H1 (cell line): Measurements from ENCODE around the gene SRSF7. TPM values are rescaled to one million over a fixed set of nuclear protein-coding genes. Genes with fewer than 3 reads are reported as not detected.

ENCODE experiments used
- CTCF ChIA-PET: fragments of 300-600 bp; sonication (Branson Sonifier 250); formaldehyde crosslinking; loops from one replicate; lab custom pipeline; 2021; ENCODE audit not compliant: partially characterized antibody; lab: Charles Lee
- POLR2A ChIA-PET: fragments of 300-600 bp; sonication (Branson Sonifier 250); formaldehyde crosslinking; loops from one replicate; lab custom pipeline; 2021; ENCODE audit warnings: inconsistent platforms; ENCODE audit not compliant: partially characterized antibody; lab: Charles Lee
- DNase-seq, 2 experiments: peaks; one replicate each; pipeline versions ENCODE4 v3.0.0 to v3.0.0-alpha.2; 2010 to 2022; ENCODE audit warnings: low spot score in 2 of 2, low read depth in 1 of 2, mixed read lengths in 1 of 2
- FAIRE-seq: peaks from 2 replicates; lab custom pipeline; 2011; peaks lifted over from hg19 to GRCh38; lab: Jason Lieb, UNC
- H2AFZ ChIP-seq: 2 replicates; pipeline ENCODE4 v1.8.1; 2012; ENCODE audit warnings: low read length, inconsistent platforms
- H2AK5ac ChIP-seq: 2 replicates; pipeline ENCODE4 v1.6.1; 2013; ENCODE audit warnings: low read depth, low read length
- H2BK120ac ChIP-seq: replicated peaks from 2 replicates; pipeline ENCODE3; 2013; ENCODE audit warnings: low read depth, low read length, inconsistent platforms
- H2BK12ac ChIP-seq: 2 replicates; pipeline ENCODE4 v1.6.1; 2013; ENCODE audit warnings: low read depth, low read length
- H2BK15ac ChIP-seq: 2 replicates; pipeline ENCODE4 v1.6.1; 2013; ENCODE audit warnings: low read length
- H2BK20ac ChIP-seq: 2 replicates; pipeline ENCODE4 v1.6.1; 2013; ENCODE audit warnings: low read length
- H2BK5ac ChIP-seq: 2 replicates; pipeline ENCODE4 v1.6.1; 2013; ENCODE audit warnings: low read depth, low read length
- H3K14ac ChIP-seq: 2 replicates; pipeline ENCODE4 v1.6.1; 2013; ENCODE audit warnings: inconsistent platforms; ENCODE audit not compliant: insufficient read length
- H3K18ac ChIP-seq: 2 replicates; pipeline ENCODE4 v1.6.1; 2013; ENCODE audit warnings: low read length; ENCODE audit errors: extremely low read depth
- H3K23ac ChIP-seq: 2 replicates; pipeline ENCODE4 v1.6.1; 2013; ENCODE audit warnings: inconsistent platforms; ENCODE audit not compliant: insufficient read length
- H3K23me2 ChIP-seq: 2 replicates; pipeline ENCODE4 v1.6.1; 2013; ENCODE audit warnings: low read depth, low read length
- H3K27ac ChIP-seq: 2 replicates; pipeline ENCODE4 v1.6.1; 2011; ENCODE audit warnings: low read depth, low read length, inconsistent platforms
- H3K27me3 ChIP-seq, 4 experiments: replicated peaks in 1 of 4; 1 replicate in 1 of 4; 2 replicates in 3 of 4; pipeline versions ENCODE4 v1.6.1 to v1.8.1; 2011 to 2013; ENCODE audit warnings: low read length in 3 of 4, mild to moderate bottlenecking in 3 of 4, inconsistent platforms in 2 of 4, mixed read lengths in 2 of 4, moderate library complexity in 1 of 4; ENCODE audit not compliant: control insufficient read depth in 3 of 4, insufficient read depth in 3 of 4; ENCODE audit errors: extremely low read depth in 1 of 4
- H3K36me3 ChIP-seq, 4 experiments: 2 replicates each; pipeline versions ENCODE4 v1.6.1 to v1.8.1; 2011 to 2013; ENCODE audit warnings: mild to moderate bottlenecking in 4 of 4, low read length in 3 of 4, moderate library complexity in 2 of 4, control low read depth in 1 of 4, inconsistent platforms in 1 of 4; ENCODE audit not compliant: insufficient read depth in 4 of 4, control insufficient read depth in 2 of 4
- H3K4ac ChIP-seq: replicated peaks from 2 replicates; pipeline ENCODE3; 2013; ENCODE audit warnings: low read length, low read depth, mixed read lengths, inconsistent platforms; ENCODE audit not compliant: insufficient read length
- H3K4me1 ChIP-seq, 4 experiments: replicated peaks in 1 of 4; 1 replicate in 1 of 4; 2 replicates in 3 of 4; pipeline versions ENCODE4 v1.6.1 to v1.8.1; 2011 to 2013; ENCODE audit warnings: low read length in 3 of 4, inconsistent platforms in 2 of 4, mixed read lengths in 1 of 4; ENCODE audit not compliant: insufficient read depth in 4 of 4, control insufficient read depth in 3 of 4
- H3K4me2 ChIP-seq, 2 experiments: 2 replicates each; pipeline versions ENCODE4 v1.6.1 to v1.8.1; 2011 to 2013; ENCODE audit warnings: low read depth in 2 of 2, low read length in 2 of 2, control low read depth in 1 of 2, inconsistent platforms in 1 of 2, mild to moderate bottlenecking in 1 of 2; ENCODE audit not compliant: insufficient read depth in 1 of 2
- H3K4me3 ChIP-seq, 4 experiments: fragments of 200-600, 300-600 bp in 1 of 4; sonication (generic), shearing (Covaris generic), sonication (Bioruptor Twin) in 1 of 4; 2 replicates each; pipeline versions ENCODE4 v1.5.1 to v1.8.1; 2011 to 2016; ENCODE audit warnings: low read length in 4 of 4, low read depth in 3 of 4, control low read depth in 2 of 4, inconsistent platforms in 2 of 4, mild to moderate bottlenecking in 2 of 4, mixed read lengths in 1 of 4, moderate library complexity in 1 of 4; ENCODE audit not compliant: insufficient read depth in 2 of 4; ENCODE audit errors: extremely low read depth in 1 of 4
- H3K56ac ChIP-seq: replicated peaks from 2 replicates; pipeline ENCODE3; 2013; ENCODE audit warnings: low read depth, mild to moderate bottlenecking, mixed read lengths, low read length, inconsistent platforms; ENCODE audit not compliant: insufficient read length
- H3K79me1 ChIP-seq: 2 replicates; pipeline ENCODE4 v1.6.1; 2013; ENCODE audit warnings: low read depth, low read length, control low read depth
- H3K79me2 ChIP-seq, 2 experiments: 2 replicates each; pipeline versions ENCODE4 v1.6.1 to v1.8.1; 2012 to 2013; ENCODE audit warnings: low read length in 2 of 2, mild to moderate bottlenecking in 2 of 2, inconsistent platforms in 1 of 2; ENCODE audit not compliant: insufficient read depth in 2 of 2, control insufficient read depth in 1 of 2
- H3K9ac ChIP-seq, 4 experiments: replicated peaks in 1 of 4; 1 replicate in 1 of 4; 2 replicates in 3 of 4; pipeline versions ENCODE4 v1.6.1 to v1.8.1; 2011 to 2013; ENCODE audit warnings: low read depth in 3 of 4, low read length in 3 of 4, control low read depth in 2 of 4, mild to moderate bottlenecking in 2 of 4, moderate library complexity in 2 of 4, inconsistent platforms in 1 of 4; ENCODE audit errors: extremely low read depth in 1 of 4
- H3K9me3 ChIP-seq, 2 experiments: 2 replicates each; pipeline versions ENCODE4 v1.6.1 to v1.8.1; 2012 to 2013; ENCODE audit warnings: mild to moderate bottlenecking in 2 of 2, moderate library complexity in 2 of 2, control low read depth in 1 of 2, inconsistent platforms in 1 of 2, low read depth in 1 of 2, low read length in 1 of 2, mixed read lengths in 1 of 2; ENCODE audit not compliant: insufficient read depth in 2 of 2
- H4K20me1 ChIP-seq, 2 experiments: replicated peaks in 1 of 2; 2 replicates each; pipeline versions ENCODE3 to v1.8.1; 2011 to 2013; ENCODE audit warnings: inconsistent platforms in 2 of 2, low read length in 2 of 2, mild to moderate bottlenecking in 1 of 2; ENCODE audit not compliant: insufficient read depth in 2 of 2, control insufficient read depth in 1 of 2
- H4K5ac ChIP-seq: 2 replicates; pipeline ENCODE4 v1.6.1; 2013; ENCODE audit warnings: low read length, low read depth, mixed read lengths, inconsistent platforms; ENCODE audit not compliant: insufficient read length
- H4K8ac ChIP-seq: 2 replicates; pipeline ENCODE4 v1.8.0; 2013; ENCODE audit warnings: mild to moderate bottlenecking, moderate library complexity, low read length, inconsistent platforms; ENCODE audit not compliant: insufficient read depth; ENCODE audit errors: extremely low read depth
- H4K91ac ChIP-seq: replicated peaks from 2 replicates; pipeline ENCODE3; 2013; ENCODE audit warnings: low read length, mixed read lengths, inconsistent platforms; ENCODE audit not compliant: insufficient read length
- ASH2L ChIP-seq: fragments of 200-600, 300-600 bp; sonication (generic); IDR thresholded peaks from one replicate; pipeline ENCODE4 v1.7.1; 2017; ENCODE audit warnings: low read length
- BACH1 ChIP-seq: IDR thresholded peaks from 2 replicates; pipeline ENCODE4 v1.6.1; 2012; ENCODE audit warnings: low read length, improper control_type of control experiment
- CREB1 ChIP-seq: IDR thresholded peaks from 2 replicates; pipeline ENCODE4 v1.6.1; 2012; ENCODE audit warnings: inconsistent platforms
- CTBP2 ChIP-seq: IDR thresholded peaks from 2 replicates; pipeline ENCODE4 v1.7.0; 2011; ENCODE audit warnings: borderline replicate concordance, mild to moderate bottlenecking, moderate library complexity, mixed read lengths, low read length; ENCODE audit not compliant: insufficient read depth, insufficient read length
- FOSL1 ChIP-seq: IDR thresholded peaks from 2 replicates; pipeline ENCODE4 v1.6.1; 2011; ENCODE audit warnings: mild to moderate bottlenecking, low read depth, low read length, moderate library complexity; ENCODE audit not compliant: insufficient read depth
- HDAC6 ChIP-seq: IDR thresholded peaks from one replicate; pipeline ENCODE4 v1.7.1; 2012; ENCODE audit warnings: low read depth, mild to moderate bottlenecking, inconsistent platforms, low read length, moderate library complexity
- PHF8 ChIP-seq: fragments of 200-600 bp; sonication (generic); conservative IDR thresholded peaks from 2 replicates; pipeline ENCODE4 v1.7.1; 2012; ENCODE audit warnings: low read depth, mild to moderate bottlenecking, inconsistent platforms, low read length, moderate library complexity
- POLR2AphosphoS5 ChIP-seq: IDR thresholded peaks from 2 replicates; pipeline ENCODE4 v1.6.1; 2011; ENCODE audit warnings: low read depth, low read length
- POU5F1 ChIP-seq: IDR thresholded peaks from 2 replicates; pipeline ENCODE4 v1.6.1; 2011; ENCODE audit warnings: low read depth, mild to moderate bottlenecking, low read length, moderate library complexity
- SIX5 ChIP-seq: IDR thresholded peaks from 2 replicates; pipeline ENCODE4 v1.6.1; 2011; ENCODE audit warnings: mild to moderate bottlenecking, low read depth, low read length
- SP4 ChIP-seq: IDR thresholded peaks from 2 replicates; pipeline ENCODE4 v1.6.1; 2012; ENCODE audit warnings: low read length, inconsistent platforms
- SRF ChIP-seq: IDR thresholded peaks from 2 replicates; pipeline ENCODE4 v1.6.1; 2011; ENCODE audit warnings: mild to moderate bottlenecking, low read depth, low read length, moderate library complexity
- YY1 ChIP-seq: IDR thresholded peaks from 2 replicates; pipeline ENCODE4 v1.6.1; 2011; ENCODE audit warnings: low read depth, mild to moderate bottlenecking, low read length
- ZNF274 ChIP-seq: IDR thresholded peaks from 2 replicates; pipeline ENCODE4 v1.7.0; 2012; ENCODE audit warnings: low read length, borderline replicate concordance; ENCODE audit errors: extremely low read depth
- WGBS, 2 experiments: shearing (Covaris generic) in 1 of 2; methylation state at CpG; one replicate each; pipeline versions ENCODE4 v1.1.6 to v1.1.7; 2013 to 2015; ENCODE audit warnings: low lambda C conversion rate in 2 of 2, mixed read lengths in 2 of 2, inconsistent platforms in 1 of 2, low coverage in 1 of 2, missing lambda C conversion rate in 1 of 2; ENCODE audit not compliant: insufficient replicate concordance in 2 of 2, insufficient coverage in 1 of 2, insufficient read length in 1 of 2; ENCODE audit errors: extremely low coverage in 1 of 2, missing lambda C conversion rate in 1 of 2; 5-methylcytosine and 5-hydroxymethylcytosine counted together
- polyA plus RNA-seq, 7 experiments: library from polyadenylated mRNA; depleted of rRNA in 3 of 7; stranded (reverse) in 5 of 7; unstranded in 2 of 7; fragments of >200 nt in 5 of 7; fragments of 200-250 nt in 2 of 7; gene quantifications; 1 replicate in 5 of 7; 2 replicates in 1 of 7; 4 replicates in 1 of 7; pipeline versions ENCODE4 v1.2.1 to v1.2.3, GENCODE V29; 2011 to 2013; ENCODE audit warnings: missing spikeins in 2 of 7, mixed read lengths in 2 of 7
- total RNA-seq: library from RNA; stranded (reverse); fragmentation: NEBNext Ultra II Directional; extraction: Animal tissue kit (Norgen Biotek cat#: 25700); gene quantifications from 2 replicates; pipeline ENCODE4 v1.2.1, GENCODE V29; 2021
- TF ChIP-seq, protein P1 (sequence below): IDR thresholded peaks from 2 replicates; pipeline ENCODE4 v1.6.1; 2011; ENCODE audit warnings: low read depth, mild to moderate bottlenecking, low read length; ENCODE audit not compliant: insufficient read depth

The SRSF7 gene
- total and polyA plus RNA-seq, 2 of the 8 experiments (the other 6 are each of a cell fraction or from before 2014, with no cell fraction given), result 370 to 415 TPM

DNA sequence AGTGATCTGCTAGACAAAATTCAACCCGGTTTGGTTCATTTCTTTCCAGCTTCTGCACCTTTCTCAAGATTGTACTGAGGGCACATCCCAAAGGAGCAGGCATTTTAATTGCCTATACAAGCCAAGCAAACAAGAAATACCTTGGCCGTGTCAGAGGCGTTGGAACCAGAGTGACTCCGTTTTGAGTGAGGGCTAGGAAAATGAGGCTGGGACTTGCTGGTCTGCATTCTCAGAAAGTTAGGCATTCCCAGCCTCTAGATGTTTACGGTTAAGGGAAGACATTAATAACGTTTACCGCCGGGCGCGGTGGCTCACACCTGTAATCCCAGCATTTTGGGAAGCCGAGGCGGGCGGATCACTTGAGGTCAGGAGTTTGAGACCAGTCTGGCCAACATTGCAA, 25.4 kb upstream of the SRSF7 start:
- Histone ChIP-seq H2BK20ac (no peak overlapping the region), H2AK5ac (no peak overlapping the region), H2AFZ (no peak overlapping the region), H3K23me2 (no peaks in the 10 kb centered on the region), H3K4me3 (no peak overlapping the region), H2BK5ac (no peak overlapping the region), H2BK15ac (no peak overlapping the region), H3K56ac (no peak overlapping the region), H3K4me1 (no peaks in the 10 kb centered on the region), H2BK12ac (no peak overlapping the region), H3K4me2 (no peak overlapping the region), H3K79me2 (no peaks in the 10 kb centered on the region; a peak in 1 of 4 replicates), H3K27ac (no peak overlapping the region), H3K9me3 (no peaks in the 10 kb centered on the region), H2BK120ac (no peak overlapping the region), H4K5ac (no peak overlapping the region), H4K20me1 (no peaks in the 10 kb centered on the region), H4K91ac (no peak overlapping the region), H3K27me3 (no peaks in the 10 kb centered on the region; a peak in 2 of 7 replicates), H3K4ac (no peak overlapping the region), H3K9ac (no peak overlapping the region), H3K36me3 (peaks cover 0 to 3% (median 3%) of the 10 kb centered on the region in 4 experiments; a peak in 4 of 8 replicates), H3K79me1 (0 out of 2 replicates have a peak, but pooled peaks cover 5% of the 10 kb centered on the region), H4K8ac (no peak overlapping the region), H3K18ac (no peak overlapping the region), H3K23ac (no peak overlapping the region), H3K14ac (no peak overlapping the region)
- WGBS, 2 experiments, result 90% methylated on average over 13 of the region's 13 CpGs; no CpG with 5 or more reads in 1 of the 2 experiments
- CTCF ChIA-PET, result interaction anchor here (0.7 kb wide), 1 partner anchor 27 kb away, joined by 6 read pairs; no protein-coding TSS in a partner anchor
- FAIRE-seq (no peak), DNase-seq (no peak)
- POLR2A ChIA-PET, result interaction anchor here (0.6 to 8.9 kb wide), 3 partner anchors 25 to 211 kb away, joined by 4 to 124 read pairs (median 28); partner anchors contain the start of gene SRSF7
- TF ChIP-seq YY1, result no peak
- no peak for TF ChIP-seq ZNF274
- TF ChIP-seq ASH2L, result no peak
- no peak for TF ChIP-seq CTBP2
- no peak for TF ChIP-seq SP4
- no peak for TF ChIP-seq SIX5
- TF ChIP-seq CREB1, result no peak
- no peak for TF ChIP-seq PHF8
- TF ChIP-seq SRF, result no peak
- no peak for TF ChIP-seq FOSL1
- no peak for TF ChIP-seq HDAC6
- TF ChIP-seq POLR2AphosphoS5, result no peak
- TF ChIP-seq, protein P1, sequence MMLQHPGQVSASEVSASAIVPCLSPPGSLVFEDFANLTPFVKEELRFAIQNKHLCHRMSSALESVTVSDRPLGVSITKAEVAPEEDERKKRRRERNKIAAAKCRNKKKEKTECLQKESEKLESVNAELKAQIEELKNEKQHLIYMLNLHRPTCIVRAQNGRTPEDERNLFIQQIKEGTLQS, result no peak
- TF ChIP-seq BACH1, result no peak
- no peak for TF ChIP-seq POU5F1
